GM21447 (cell line): Measurements from ENCODE around the gene ORAI3.
"Not testable (repeated sequence)": the region's sequence is repeated elsewhere in the genome, so short reads cannot be mapped to it uniquely, and the experiment has no call there.

Experiments used
- ATAC-seq: cut with Tn5 transposase; IDR thresholded peaks from one replicate; pipeline ENCODE4 v1.9.1; 2021; ENCODE audit not compliant: unreplicated experiment

ORAI3 gene

DNA sequence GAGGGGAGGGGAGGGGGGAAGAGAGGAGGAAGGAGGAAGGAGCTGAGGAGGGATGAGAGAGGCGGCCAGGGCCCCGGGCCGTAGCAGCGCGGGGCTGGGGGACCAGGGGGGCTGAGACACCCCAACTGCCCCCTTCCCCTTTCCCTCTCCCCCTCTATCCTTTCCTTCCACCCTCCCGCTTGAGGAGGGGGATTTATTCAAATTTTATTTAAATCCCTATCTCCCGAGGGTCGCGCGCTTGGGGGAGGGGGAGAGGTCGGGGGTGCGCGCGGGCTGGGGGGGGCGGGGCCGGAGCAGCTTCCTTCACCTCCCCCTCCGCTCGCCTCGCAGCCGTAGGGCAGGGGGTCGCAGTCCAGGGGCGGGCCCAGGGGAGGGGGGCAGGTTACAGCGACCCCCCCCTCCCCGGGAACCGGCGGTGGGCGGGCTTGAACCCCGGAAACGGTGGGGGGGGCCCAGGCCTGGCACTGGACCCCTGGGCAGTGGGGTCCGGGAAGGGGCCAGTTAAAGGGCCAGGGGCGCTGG is 25.3 kb upstream of the ORAI3 start, which contains the start of gene FBXL19:
Gene FBXL19, plus strand, starts transcription at position 19 of the 522 bp plus-strand sequence. CDS start 2,183 bp downstream, outside the sequence.
- ATAC-seq = no peak

DNA sequence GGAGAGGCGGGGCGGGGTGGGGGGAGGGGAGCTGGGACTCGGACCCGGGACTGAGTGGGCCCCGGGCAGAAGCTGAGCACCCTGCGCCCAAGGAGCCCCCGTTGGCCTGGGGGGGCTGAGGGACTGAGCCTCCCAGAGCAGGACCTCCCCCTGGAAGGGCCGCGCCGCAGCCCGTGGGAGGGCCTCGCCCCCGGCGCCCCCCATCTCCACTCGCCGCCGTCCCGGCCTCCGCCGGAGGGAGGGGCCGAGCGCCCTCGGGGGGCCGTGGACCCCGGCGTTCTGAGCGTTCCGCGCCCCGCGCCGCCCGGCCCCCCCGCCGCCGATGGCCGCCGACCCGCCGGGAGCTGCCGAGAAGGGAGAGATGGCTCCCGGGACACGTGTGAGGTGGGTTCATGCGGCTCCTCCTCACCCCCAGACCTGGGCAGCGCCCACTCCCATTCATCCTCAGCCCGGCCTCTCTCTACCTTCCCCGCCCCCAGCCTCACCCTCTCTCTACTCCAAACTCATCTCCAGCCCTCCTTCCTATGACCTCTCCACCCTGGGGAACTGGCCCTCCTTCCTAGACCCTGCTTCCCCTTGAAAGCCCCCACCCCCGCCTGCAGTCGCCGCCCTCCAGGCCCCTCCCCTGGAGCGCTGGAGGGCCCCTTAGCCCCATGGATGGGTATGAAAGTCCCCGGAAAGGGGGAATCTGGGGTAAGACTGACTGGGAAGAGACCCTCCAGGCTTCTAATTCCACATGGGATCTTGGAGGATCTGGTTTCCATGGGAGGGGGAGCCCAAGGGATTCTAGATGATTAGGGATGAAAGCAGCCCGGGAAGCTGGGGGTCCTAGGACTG is 24.6 kb upstream of the ORAI3 start:
- ATAC-seq = no peak

DNA sequence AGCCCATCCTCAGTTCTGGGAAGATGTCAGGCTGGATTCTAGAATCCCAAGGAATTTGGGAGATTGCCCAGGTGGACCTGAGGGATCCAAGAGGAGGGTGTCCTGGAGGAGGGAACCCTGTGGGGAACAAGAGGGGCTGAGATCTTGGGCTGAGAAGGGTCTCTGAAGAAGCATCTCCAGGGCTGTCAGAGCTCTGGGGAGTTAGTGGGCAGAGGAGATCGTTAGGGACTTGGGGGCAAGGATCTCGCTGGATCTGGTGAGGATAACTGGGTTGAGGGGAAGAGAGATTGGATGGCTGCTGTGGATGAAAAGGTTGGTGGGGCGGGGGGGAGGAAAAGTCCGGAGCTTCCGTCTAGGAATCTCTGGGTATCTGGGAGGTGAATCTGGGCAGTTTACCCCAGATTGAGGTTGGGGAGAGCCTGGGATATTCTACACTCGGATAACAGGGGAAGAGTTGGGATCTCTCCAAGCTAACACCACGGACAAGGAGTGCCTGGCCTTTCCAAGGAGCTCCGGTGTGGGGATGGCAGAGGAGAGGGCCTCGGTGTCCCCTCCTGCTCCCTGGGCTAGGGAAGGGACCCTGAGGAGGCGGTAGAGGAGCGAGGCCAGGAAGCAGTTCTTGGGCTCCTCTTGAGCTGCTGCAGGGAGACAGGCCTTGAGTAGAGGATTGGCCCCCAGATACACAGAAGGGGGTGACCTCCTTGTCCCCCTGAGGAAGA is 23.8 kb upstream of the ORAI3 start:
- no peak for ATAC-seq

DNA sequence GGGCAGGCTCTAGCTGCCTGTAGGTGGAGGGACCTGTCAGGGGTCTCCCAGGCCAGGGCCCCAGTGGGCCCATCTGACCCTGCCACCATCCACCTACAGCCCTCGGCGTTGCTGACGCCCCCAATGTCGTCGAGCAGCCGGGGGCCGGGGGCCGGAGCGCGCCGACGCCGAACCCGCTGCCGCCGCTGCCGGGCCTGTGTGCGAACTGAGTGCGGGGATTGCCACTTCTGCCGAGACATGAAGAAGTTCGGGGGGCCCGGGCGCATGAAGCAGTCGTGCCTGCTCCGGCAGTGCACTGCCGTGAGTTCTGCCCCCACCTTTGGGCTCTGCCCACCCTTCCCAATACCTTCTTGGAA is 23.3 kb upstream of the ORAI3 start:
- ATAC-seq = no peak

DNA sequence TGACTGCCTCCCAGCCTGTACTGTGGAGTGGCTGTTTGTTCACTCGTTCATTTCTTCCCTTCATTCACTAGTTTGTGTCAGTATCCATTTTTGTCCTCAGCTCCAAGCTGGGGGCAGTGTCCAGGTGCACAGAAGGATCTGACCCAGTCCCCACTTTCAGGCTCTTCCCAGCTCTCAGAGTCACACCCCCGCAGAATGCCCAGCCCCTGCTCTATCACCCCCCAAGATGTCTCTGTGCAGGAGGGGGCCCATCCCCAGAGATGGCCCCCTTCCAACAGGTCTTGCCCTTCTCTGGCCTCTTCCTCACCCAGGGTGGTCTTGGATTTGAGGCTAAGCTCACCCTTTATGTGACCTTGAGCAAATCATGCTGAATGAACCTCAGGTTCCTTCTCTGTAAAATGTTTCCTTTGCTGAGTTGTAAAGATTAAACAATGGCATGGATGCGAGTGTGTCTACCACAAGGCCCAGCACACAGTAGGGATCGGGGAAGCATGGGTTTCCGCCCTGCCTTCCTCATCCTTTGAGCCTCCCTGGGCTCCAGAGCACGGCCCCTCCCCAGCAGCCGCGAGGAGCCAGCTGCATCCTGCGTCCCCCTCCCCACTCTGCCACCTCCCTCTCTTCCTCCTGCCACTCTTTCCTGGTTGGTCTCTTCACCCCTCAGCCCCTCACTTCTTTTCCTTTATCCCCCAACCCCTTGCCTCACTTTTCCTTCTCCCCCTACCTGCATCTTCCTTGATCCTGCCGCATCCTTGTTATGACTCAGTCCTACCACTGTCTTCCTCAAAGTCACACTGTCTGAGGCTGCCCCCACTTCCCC is 22.7 kb upstream of the ORAI3 start:
- ATAC-seq = no peak

DNA sequence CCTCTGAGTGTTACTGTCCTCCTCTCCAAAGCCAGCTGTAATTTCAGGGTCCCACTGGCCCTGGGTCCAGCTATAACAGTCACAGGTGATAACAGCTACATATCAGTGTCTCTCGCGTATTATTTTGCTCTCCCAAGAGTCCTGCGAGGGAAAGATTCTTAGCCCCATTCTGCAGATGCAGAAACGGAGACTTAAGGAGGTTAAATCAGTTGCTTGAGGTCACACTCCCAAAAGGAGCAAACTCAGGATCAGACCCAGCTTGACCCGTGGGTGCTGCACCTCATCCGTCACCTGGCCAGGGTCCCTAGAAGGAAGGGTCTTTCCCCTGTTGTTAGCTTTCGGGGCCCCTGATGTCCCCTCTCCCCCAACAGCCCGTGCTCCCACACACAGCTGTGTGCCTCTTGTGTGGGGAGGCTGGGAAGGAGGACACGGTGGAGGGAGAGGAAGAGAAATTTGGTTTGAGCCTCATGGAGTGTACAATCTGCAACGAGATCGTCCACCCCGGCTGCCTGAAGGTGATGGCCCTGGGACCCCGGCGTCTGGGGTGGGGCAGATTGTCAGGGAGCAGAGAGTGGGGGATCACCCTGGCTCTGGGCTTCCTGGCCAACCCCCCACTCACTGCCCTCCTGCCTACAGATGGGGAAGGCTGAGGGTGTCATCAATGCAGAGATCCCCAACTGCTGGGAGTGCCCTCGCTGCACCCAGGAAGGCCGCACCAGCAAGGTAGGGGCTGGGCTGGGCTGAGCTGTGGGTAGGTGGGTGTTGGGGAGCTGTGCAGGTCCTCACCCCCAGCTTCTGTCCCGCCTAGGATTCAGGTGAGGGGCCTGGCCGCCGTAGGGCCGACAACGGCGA is 21.7 kb upstream of the ORAI3 start:
- ATAC-seq = no peak

DNA sequence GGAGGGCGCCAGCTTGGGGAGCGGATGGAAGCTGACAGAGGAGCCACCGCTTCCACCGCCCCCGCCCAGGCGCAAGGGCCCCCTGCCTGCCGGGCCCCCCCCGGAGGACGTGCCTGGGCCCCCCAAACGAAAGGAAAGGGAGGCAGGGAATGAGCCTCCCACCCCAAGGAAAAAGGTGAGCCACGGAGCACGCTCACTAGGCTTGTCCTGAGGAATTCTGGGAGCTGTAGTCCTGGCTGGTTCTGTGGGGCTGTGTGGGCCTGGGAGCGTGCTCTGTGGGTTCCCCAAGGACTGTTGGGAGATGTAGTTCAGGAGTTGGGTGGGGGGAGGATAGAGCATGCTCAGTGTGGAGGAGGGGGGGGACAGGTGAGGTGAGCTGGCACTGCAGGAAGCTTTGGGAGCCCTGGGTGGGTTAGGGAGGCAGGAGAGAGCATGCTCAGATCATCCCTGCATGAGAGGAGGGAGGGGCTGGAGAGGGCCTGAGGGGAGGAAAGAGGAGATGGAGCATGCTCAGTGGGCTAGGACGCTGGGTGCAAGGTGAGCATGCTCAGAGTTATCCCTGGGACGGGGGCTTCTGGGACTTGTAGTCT is 21.0 kb upstream of the ORAI3 start:
- no peak for ATAC-seq

DNA sequence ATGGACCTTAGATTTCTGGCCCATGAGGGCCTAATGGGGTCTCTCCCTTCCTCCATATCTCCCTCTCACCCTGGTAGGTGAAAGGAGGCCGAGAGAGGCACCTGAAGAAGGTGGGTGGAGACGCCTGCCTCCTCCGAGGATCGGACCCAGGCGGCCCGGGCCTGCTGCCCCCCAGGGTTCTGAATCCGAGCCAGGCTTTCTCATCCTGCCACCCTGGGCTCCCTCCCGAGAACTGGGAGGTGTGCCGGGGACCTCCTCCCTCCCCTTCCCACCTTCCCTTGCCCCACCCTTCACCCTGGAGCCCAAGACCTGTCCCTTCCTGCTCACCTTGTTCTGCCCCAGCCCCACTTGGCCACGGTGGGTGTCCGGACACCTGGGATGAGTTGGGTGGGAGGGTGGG is 20.5 kb upstream of the ORAI3 start:
- no peak for ATAC-seq

DNA sequence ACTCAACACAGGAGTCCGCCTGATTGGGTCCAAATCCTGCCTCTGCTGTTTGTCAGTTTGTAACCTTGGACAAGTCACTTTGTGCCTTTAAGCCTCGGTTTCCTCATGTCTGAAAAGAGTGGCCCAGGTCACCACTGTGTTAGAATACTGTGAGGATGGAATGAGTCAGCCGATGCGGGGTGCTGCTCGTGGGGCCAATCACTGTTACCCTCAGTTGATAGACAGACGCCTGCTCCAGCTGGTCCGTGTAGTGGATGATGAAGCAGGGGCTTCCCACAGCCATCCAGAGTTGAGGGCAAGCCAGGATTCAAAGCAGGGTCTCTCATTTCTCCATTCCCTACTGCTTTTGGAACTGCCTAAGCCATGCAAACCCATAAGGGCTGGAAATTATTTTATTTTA is 19.7 kb upstream of the ORAI3 start:
- no peak for ATAC-seq

DNA sequence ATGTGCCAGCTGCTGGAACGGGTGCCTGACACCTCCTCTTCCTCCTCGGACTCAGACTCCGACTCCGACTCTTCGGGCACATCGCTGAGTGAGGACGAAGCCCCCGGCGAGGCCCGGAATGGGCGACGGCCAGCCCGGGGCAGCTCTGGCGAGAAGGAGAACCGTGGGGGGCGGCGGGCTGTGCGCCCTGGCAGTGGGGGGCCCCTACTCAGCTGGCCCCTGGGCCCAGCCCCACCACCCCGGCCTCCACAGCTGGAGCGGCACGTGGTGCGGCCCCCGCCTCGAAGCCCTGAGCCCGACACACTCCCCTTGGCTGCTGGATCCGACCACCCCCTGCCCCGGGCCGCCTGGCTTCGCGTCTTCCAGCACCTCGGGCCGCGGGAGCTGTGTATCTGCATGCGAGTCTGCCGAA is 18.7 kb upstream of the ORAI3 start:
- no peak for ATAC-seq

DNA sequence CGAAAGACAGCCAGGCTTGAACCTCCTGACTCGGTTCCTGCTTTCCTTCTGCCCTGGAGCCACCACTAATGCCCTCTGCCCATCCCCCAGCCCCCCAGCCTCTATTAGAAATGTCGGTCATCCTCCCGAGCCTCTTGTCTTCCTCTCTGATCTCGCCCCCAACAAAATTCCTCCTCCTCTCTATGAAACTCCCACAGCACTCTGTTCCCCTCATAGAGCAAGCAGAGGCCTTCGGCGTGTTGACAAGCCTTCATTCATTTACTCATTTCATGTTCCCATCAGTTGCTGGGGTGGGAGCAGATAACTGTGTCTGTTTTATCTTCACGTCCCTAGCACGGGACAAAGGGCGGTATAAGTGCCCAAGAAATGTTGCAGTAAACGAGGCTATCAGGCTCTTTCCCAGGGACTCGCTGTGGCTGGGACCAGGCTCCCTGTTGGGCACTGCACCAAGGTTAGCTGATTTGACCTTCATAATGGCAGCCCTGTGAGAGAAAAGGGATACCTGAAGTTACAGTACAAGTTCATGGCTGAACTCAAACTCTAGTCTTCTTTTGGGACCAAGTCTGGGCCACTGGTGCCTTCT is 17.7 kb upstream of the ORAI3 start:
- no peak for ATAC-seq

DNA sequence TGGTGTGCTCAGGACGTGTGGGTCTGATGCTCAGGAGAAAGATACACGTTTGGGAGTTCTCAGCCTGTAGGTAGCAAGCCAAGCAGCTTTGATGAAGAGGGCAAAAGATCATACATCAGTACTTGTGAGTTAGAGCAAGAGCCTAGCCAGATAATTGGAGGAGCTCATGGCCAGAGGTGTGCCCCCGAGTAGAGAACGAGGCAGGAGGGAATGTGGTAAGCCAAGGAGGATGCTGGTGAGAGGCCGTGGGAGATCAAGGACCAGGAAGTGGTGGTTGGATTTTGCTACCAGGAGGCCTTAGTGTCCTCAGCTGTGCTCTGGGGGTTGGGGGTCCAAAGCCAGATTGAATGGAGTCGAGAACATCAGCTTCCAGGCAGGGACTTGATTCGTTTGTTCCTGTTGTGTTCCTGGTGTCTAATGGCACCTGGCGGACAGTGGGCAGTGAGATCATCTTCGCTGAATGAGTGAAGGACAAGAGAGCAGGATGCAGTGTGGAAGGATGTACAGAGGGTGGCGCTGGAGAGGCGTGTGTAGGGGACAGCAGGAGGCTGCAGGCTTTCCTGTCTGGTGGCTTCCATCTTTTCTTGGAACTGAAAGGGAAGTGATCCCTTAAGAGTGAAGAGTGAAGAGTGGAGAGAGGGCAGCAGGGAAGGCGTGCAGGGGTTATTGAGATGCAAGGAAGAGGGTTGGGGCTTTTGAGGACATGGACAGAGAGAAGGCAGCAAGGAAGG is 13.9 kb upstream of the ORAI3 start:
- no peak for ATAC-seq

DNA sequence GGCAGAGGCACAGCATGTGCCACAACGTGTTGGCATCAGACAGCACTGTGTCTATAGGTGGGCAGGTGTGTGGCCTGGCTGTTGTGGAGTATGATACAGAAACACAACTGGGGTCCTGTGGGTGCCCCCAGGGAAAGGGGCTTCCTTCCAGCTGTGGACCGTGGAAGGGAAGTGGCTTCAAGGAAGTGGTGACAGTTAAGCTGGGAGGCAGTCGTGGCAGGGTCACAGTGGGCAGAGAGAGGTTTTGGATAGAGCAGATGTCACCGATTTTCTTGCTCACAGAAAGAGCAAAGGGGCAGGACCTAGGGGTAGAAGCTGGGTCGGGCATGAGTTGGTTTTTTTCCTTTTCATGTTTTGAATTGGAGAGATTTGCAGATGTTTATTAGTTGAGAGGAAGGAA is 11.2 kb upstream of the ORAI3 start:
- ATAC-seq = no peak

DNA sequence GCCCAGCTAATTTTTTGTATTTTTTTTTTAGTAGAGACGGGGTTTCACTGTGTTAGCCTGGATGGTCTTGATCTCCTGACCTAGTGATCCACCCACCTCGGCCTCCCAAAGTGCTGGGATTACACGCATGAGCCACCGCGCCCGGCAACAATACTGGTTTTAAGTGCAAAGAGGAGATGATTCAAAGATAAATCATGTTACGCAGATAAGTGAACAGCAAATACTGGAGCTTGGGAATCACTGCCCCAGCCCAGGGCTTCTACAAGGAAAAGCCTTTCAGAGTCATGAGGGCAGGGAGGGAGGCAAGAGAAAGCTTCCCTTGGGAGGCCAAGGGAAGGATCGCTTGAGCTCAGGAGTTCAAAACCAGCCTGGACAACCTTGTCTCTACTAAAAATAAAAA is 9.3 kb upstream of the ORAI3 start:
- ATAC-seq = not testable (repeated sequence)

DNA sequence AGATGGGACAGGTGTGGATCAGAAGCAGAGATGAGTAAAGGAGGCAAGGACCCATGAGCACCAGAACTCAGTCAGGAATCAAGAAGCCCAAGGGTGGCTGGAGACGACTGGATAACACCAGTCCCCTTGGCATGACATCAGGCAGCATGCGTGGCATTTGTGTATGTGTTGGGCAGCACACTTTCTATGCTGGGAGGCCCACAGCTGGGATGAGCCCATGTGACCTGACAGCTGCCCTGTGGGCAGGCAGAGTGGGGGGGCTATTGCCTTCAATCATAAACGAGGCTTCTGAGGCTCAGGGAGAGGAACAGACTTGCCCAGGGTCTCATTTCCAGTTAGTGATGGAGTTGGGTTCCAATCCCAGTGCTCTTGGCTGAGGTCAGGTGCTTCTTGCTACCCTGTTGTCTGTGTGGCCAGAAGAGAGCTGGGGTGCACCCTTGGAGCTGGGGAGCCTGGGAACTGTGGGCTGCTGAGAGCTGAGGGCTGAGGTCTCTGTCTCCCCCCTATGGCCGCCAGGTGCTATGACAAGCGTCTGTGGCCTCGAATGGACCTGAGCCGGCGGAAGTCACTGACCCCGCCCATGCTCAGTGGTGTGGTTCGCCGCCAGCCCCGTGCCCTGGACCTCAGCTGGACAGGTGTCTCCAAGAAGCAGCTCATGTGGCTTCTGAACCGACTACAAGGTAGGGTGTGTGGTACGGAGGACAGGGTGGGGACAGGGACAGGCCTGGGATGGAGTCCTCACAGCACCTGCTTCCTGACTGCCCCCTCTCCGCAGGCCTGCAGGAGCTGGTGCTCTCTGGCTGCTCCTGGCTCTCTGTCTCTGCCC is 7.1 kb upstream of the ORAI3 start:
- ATAC-seq = peak; percentile 86

DNA sequence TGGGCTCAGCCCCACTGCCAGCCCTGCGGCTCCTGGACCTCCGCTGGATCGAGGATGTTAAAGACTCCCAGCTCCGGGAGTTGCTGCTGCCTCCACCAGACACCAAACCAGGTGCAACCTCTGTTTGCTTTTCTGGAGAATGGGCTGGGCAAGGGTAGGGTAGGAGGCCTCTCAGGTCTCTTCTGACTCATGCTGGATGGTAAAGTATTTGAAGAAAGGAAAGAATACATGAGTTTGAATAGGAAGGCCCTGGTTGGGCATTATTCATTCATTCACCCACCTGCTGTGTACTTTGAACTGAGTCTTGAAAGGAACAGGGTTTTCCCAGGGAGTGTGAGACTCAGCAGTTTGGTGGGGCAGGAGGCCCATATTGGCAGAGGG is 6.5 kb upstream of the ORAI3 start:
- no peak for ATAC-seq

DNA sequence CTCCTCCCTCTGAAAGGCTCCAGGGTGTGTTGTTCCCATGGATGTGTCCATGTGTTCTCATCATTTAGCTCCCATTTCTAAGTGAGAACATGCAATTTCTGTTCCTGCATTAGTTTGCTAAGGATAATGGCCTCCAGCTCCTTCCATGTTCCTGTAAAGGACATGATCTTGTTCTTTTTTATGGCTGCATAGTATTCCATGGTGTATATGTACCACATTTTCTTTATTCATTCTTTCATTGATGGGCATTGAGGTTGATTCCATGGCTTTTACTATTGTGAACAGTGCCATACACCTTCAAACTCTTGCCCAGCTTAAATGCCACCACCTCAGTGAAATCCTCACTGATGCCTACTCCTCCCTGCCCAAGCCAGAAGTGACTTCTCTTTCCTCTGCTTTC is 4.5 kb upstream of the ORAI3 start:
- no peak for ATAC-seq
